Hepatic stellate cell (primary cell): ENCODE results near the gene CDH12.

Experiments used
- DNase-seq: peaks from one replicate; pipeline ENCODE4 v3.0.0; 2011; ENCODE audit warnings: low spot score

CDH12 gene

DNA sequence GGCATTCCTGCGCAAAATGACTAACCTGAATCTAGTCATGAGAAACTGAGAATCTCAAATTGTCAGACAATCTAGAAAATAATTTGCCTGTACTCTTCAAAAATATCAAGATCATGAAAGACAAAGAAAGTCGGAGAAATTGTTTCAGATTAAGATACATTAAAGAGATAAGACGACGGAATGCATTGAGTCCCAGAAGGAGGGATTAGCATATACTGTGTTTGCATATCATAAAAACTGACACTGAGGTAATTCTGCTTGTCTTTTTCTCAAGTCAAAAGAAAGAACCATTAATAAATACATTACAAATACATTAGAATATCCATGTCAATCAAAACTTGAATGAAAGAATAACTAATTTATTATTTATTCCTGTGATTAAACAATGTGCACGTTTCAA, 88.4 kb downstream of the CDH12 start:
- DNase-seq = no peak

DNA sequence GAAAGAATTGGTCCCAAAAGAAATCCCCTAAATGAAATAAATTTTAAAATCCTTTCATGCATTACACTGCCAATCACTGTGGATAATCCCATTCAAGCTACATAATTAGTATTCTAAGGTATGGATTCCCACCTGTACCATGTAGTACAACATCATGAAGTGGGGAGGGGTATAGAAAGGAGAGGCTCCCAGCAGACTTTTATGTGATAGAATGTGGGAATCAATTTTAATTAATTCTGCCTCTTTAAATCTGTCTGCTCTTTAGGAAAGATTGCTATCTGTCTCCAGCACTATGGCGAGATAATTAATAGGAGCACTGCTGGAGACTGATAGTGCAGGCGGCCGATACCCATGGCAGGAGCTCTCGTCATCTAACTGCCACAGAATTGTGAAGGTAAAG, 95.4 kb downstream of the CDH12 start:
- no peak for DNase-seq

DNA sequence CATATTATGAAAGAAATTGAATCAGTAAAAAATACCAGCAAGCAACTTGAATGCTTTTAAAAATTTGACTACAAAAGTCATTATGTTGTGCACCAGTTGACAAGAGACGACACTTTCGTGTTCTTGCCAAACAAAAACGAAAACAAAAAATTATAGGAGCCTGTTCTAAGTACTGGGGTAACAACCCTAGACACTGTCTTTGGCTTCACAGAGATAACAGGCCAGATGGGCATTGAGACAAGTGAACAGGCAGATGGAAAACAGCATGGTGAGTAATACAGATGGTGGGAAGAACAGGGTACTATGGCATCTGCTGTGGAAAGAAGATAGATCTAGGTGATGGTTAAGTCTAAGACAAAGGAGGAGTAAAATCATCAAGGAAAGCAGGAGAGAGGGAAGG, 99.0 kb downstream of the CDH12 start:
- no peak for DNase-seq

DNA sequence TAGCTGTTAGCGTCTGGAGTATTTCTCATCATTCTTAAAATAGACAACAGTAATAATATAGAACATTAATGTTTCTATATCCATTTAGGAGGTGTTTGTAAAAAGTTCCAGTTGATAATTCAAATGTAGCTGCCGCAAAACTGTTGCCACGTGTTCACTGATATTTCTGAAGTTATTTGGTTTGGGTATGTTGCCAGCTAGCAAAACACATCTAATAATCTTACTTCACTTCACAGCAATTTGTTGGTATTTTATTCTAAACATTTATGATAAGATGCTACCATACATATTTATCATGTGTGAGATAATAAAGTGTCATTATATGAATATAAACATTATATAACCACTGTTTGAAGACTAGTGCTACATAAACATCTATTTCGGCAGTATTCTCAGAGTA, 101.6 kb downstream of the CDH12 start:
- DNase-seq = no peak

DNA sequence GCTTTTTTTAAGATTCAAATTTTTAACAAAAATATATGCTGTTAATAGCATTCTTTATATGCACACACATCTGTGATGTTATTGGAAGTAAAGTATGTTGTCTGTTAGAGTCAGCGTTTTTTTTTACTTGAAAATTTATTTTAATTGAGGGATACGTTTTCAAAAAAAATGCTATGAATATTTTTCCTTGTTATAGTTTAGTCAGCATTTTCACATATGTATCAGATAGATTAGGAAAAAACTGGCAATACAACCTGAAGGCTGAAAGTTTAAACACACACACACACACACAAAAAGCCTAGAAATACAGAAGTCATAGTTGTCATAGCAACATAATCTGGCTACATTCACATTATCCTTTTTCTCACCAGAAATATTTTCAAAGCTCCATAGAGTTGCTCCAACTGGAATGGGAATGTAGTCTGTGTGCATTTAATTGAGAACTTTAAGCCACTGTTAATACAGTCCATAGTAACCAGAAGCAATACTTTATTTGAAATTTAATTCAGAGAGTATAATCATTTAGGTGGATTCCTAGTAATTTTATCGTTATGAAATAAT, 116.6 kb downstream of the CDH12 start:
- DNase-seq = no peak

DNA sequence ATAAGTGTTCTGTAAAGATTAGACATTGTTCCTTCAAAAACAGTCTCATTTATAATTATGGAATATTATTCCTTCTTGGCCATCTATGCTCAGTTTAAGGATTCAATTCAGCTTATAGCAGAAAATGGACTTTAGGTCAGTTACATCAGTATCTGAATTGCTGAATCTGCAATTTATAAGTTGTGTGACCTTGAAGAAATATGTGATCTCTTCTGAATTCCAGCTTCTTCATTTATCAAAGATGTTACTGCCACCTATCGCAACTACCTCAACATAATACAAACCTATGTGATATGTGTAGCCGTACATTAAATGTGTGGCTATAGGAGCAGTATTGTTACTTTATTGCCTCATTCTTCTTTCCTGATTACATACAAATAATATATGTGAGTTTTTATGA, 118.2 kb downstream of the CDH12 start:
- DNase-seq = no peak

DNA sequence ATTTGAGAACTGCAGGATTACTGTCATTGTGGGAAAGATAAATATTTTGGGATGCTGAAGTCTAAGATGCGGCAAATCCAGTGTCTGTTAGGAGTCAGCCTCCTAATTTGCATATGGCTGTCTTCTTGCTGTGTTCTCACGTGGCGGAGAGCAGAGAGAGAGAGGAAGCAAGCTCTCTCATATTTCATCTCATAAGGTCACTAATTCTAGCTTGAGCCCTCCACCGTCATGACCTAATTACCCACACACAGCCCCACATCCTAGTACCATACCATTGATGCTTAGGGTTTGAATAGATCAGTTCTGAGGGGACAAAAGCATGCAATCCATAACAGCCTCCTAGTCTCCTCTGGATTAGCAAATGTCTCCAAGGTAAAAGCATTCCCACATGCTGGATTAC, 124.5 kb downstream of the CDH12 start:
- no peak for DNase-seq

DNA sequence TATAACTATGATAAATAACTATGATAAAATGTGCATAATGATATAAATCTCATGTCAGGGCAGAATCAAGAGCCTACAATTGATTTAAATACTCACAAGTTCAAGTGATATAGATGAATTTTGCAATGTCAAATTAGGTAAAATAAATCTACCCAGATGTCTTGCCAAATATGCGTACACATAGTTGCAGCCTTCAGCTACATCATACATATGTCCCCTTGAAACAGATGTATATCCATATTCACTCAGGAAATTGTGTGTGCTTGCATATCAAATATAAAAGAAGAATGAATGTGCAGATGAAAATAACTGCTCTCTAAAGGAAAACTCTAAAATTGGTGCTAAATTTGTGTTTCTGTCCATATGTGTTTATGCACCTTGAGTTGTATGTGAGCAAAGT, 130.7 kb downstream of the CDH12 start:
- DNase-seq = no peak

DNA sequence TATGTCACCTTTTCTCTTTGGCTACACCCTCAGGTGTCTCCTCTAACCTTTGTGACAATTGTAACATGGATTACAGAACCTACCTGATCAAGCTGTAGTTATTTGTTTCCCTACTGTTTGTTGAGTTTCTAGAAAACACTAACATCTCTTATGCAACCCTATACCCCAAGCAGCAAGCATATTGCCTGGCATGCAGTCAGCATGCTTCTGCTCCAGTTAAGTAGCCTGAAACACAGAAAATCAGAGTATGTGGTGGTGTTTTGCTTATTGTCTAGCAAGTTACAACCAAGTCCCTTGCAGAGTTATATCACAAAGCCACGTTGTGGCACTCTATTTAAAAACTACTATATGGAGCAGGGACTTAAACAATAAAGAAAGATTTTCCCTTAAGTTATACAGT, 131.1 kb downstream of the CDH12 start:
- DNase-seq = no peak

DNA sequence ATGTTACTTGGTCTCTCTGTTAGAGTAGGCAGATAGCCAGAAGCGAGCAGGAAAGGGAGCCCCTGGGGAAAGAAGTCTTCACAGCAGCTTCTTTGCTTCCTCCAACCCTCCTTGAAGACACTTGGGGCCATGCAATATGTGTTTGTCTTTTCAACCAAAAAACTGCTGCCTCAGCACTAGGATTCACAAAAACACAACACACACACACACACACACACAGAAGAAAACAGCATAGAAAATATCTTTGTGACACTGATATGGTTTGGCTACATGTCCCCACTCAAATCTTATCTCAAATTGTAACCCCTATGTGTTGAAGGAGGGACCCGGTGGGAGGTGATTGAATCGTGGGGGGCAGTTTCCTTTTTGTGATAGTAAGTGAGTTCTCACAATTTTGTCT, 133.3 kb downstream of the CDH12 start:
- no peak for DNase-seq

DNA sequence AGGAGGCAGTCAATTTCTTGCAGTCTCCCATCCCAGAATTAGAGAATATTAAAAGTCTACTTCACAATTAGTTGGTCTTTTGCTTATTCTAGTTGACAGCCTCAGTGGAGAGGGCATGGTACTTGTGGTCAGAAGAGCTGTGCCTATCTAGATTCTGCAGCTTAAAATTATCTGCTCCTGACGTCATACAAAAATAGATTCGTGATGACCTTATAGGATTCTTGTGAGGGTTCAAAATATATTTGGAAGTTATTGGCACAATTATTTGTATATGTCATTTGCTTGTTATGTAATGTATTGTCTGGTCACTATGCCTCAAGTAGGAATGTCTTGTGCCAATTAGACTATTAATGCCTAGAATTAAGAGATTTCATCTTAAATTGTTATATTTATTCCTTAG, 142.5 kb downstream of the CDH12 start:
- DNase-seq = no peak

DNA sequence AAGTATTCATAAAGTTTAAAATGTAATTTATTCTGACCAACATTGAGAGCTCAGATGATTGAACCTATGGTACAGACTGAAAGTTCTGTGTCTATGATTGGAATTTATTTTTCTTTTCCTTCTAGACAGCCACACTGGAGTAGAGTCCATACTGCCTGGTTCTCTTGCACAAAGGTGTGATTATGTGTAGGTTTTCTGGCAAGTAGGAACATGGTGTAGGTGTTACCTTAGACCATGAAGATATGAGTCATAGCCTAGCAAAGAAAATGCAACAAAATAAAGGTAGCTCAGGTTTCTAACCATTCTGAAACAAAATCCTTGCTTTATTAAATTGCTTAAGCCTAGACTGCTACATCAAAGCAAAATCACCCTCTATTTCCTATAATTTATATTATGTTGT, 143.4 kb downstream of the CDH12 start:
- DNase-seq = no peak

DNA sequence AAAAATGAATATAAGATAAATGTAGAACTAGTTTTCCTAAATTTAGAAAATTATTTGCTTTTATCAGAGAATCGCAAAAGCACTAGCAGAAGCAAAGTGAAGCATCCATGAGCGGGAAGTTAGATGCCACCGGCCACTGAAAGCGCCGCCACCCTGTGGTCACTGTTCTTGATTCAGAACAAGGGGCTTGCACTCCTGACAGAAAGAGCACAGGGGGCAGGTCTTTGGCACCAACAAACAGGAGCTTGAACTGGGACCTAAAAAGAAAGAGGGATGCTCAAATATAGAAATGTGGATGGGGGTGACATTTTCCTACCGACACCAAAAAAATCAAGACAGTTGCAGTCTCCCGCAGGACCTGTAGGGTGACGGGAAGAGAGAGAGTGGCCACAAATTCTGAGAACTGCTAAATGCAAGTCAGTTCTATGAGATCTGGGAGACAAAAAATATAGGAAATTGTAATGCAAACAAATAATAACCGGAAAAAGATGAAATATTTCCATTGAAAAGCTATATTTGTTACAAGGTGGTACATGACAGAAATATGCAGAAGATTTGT, 144.3 kb downstream of the CDH12 start:
- DNase-seq = no peak

DNA sequence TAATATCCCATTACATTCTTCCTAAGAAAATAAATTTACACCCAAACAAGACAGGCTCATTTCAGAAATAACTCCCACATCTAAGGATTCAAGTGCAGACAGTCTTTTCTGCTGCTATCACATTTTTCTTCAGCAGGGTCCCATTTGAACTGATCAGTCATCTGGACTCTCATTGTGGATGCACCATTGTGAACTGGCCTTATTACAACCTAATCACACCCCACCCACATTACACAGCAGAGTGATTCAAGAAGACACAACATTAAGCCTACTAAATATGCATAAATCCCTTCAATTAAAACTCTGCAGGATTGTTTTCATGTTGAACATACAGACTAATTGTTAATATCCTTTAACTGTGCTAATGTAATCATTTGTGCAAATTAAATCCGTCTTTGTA, 146.2 kb downstream of the CDH12 start:
- DNase-seq = no peak

DNA sequence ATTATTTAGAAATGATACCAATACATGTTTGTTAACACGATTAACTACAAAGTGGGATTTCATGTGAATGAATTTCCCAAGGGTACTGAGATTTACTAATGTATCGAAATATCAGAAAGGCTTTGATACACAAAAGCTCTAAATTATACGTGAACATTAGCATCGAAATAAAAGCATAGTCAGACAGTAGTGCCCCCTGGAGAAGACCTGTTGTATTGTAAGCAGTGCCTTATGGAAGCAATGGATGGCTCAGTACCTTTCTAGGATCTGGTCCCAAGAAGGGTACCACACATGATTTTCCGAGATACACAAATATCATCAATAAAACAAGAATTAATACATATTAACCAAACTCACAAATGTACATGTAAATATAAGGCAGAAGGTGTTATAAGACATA, 153.8 kb downstream of the CDH12 start:
- DNase-seq = no peak

DNA sequence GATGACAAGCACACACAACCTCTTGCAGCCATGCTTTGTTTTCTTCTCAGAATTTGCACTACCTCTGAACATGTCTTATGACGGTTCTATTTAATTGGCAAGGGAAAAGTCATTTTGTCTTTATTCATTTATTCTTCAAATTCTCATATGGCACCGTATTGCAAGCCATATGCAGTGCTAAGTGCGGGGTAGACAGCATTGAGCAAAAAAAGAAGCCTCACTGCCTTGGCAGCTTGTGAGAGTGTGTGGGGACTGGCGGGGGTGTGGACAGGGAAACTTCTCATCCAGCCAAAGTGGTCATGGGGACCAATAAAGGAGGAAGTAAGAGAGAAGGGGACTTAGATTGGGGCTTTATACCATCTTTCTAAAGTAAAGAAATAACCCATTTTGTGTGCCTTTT, 160.0 kb downstream of the CDH12 start:
- no peak for DNase-seq

DNA sequence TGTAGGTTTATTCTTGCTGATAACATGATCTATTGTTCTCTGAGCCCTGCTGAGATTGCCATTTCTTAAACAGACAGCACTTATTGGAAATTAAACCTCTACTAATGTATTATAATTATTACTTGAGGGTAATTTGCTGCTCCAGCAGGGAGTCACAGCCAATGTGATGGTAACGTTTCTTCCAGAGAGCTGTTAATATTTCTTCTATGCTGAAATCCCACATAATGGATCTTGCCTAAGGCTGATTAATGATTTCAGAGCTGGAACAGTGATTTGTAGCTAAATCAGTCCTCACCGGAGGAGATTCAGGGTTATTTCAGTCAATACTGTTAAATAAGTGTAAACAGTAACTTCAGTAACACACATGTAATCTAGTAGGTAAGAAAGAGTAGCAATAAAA, 170.1 kb downstream of the CDH12 start:
- no peak for DNase-seq

DNA sequence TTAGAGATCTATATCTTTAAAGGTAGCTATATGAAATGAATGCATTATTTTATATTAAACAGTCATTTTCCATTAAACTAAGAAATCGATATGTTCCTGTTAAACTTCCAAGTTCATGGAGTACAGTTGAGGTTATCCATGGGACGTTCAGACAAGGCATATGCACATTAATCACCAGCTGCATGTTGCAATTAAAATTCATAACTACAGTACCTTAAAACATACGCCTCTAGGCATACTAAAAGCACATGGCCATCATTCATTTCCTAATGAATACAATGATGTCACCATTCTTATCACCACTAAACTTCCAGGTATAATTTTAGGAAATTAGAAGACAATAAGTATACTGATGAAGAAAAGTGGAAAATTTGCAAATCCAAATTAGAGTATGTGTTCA, 174.3 kb downstream of the CDH12 start:
- DNase-seq = no peak

DNA sequence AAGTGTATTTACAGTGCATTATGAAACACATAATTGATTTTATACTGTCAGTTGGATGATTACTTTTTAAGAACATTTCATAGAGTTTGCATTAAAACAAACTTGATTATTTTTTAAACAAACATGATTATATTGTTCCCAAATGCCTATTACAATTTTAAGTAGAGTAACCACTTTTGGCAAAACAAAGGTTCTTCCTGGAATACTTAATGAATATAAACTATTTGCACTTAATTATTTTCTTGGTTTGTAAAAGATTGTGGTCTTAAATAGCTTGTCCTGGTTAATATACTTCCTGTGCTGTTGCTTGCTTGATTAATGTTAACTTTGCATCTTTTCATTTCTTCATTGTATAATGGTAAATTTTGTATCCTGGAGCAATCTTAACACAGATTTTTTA, 180.0 kb downstream of the CDH12 start:
- no peak for DNase-seq

DNA sequence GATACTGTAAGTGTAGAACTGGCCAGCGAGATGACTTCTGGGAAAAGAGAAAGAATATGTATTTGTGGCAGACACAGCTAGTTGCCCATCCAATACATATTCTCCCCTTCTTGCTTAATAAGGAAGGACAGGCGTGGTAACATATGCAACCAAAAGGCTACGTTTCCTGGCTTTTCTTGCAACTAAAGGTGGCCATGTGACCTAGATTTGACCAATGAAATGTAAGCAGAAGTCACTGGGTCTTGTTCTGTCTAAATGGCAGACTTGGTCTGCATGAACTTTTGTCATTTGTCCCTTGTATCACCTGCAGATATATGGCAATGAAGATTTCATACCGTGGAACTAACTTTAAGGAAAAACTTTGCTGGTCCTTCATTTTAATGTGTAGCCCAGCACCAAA, 183.8 kb downstream of the CDH12 start:
- DNase-seq = no peak

DNA sequence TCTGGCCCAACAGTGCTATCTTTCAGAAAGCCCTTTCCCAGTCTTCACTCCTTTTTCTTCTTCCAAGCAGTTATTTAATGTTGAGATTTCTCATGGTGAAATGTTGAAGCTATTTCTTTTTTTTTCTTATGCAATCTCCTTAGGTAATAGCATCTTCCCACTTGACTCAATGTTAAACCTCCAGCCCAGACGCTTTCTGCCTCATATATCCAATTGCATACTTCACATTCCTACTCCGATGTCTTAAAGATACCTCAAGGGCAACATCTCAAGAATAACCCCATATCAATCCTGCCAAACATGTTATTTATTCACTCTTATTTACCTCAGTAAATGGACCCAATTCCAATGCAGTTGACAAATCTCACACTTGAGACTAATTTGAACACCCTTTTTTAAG, 187.3 kb downstream of the CDH12 start:
- DNase-seq = no peak

DNA sequence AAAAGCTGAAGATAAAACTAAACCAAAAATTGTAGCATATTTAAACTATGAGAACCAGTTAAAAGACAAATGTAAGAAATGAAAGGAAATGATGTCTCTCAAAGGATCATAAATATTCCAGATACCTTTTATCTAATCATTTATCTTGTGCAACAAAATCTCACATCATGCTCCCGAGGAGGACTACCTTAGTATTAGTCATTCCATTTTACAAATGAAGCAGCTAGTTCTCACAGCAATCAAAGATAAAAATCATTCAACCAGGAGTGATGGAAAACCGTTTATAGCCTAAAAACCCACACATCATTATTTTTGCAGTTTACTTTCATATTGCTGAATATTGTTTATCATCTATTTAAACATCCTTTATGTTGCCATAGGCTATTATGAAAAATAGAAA, 190.0 kb downstream of the CDH12 start:
- no peak for DNase-seq

DNA sequence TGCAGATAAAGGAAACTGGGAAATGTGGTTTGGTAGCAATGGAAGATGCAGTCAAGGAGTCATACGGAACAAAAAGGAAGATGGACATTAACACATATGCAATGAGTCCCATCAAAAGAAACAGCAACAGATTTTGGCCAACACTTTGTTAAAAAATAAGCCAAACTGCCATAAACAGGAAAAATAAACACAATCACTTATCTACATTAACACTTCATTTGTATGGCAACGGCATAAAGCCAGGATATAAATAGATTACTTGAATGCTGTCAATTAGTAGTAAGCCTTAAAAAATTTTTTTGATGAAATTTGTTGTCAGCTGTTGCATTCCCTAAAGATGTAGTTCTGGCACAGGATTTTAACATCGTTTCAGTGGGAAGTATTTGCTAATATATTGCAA, 190.8 kb downstream of the CDH12 start:
- DNase-seq = no peak

DNA sequence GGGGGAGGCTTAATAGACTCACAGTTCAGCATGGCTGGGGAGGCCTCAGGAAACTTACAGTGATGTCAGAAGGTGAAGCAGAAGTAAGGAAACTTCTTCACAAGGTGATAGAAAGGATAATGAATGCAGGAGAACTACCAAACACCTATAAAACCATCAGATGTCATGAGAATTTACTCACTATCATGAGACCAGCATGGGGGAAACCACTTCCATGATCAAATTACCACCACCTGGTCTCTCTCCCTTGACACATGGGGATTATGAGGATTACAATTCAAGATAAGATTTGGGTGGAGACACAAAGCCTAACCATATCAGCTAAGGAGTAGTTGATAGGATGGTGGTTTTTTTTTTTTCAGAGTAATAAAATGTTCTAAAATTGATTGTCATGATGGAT, 201.8 kb downstream of the CDH12 start:
- DNase-seq = no peak

DNA sequence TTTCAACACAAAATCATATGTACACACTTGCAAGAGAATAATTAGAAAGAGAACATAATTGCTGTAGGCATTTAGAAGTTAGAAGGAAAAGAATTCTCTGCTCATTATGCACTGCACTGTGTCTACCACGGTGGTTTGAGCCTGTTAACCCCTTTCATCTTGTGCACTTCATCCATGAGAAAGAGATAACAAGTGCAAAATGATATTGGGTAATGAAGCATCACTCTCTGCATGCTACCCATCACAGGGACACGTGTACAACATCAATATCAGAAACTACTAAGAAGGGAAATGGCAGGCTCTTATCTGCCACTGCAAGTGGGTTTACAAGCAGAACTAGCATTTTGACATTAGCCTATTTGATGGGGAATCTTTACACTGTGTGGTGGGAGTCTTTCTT, 202.6 kb downstream of the CDH12 start:
- DNase-seq = no peak
